Stimulated activated CD8-positive, alpha-beta memory T cell treated with anti-CD3 and anti-CD28 coated beads, Interleukin-12 subunit alpha, Interleukin-12 subunit beta, amount 100 ng/mL, for 4 hours (primary cell): ENCODE measurements around the gene PDLIM5.

Experiments
- DNase-seq: peaks from one replicate; pipeline ENCODE4 v3.0.0-alpha.2; 2020; ENCODE audit warnings: low read depth

PDLIM5 gene

GRCh38 chr4:94428884-94429283, 22.9 kb upstream of the PDLIM5 start:
- DNase-seq, result no peak

- no peak for DNase-seq
Observed at GRCh38 chr4:94430406-94430805, 21.3 kb upstream of the PDLIM5 start.

- no peak for DNase-seq
Observed at GRCh38 chr4:94431388-94431787, 20.4 kb upstream of the PDLIM5 start.

GRCh38 chr4:94434505-94434904, 17.2 kb upstream of the PDLIM5 start:
- DNase-seq, result no peak

GRCh38 chr4:94435874-94436273, 15.9 kb upstream of the PDLIM5 start:
- no peak for DNase-seq

- no peak for DNase-seq
Observed at GRCh38 chr4:94436512-94436911, 15.2 kb upstream of the PDLIM5 start.

- no peak for DNase-seq
Observed at GRCh38 chr4:94439606-94440005, 12.1 kb upstream of the PDLIM5 start.

GRCh38 chr4:94441838-94442237, 9.9 kb upstream of the PDLIM5 start:
- no peak for DNase-seq

GRCh38 chr4:94442251-94442650, 9.5 kb upstream of the PDLIM5 start:
- DNase-seq, result no peak

- DNase-seq, result no peak
Observed at GRCh38 chr4:94446386-94446785, 5.4 kb upstream of the PDLIM5 start.

GRCh38 chr4:94447754-94448411, 3.9 kb upstream of the PDLIM5 start:
- DNase-seq, result no peak

GRCh38 chr4:94448815-94449375, 2.8 kb upstream of the PDLIM5 start:
- no peak for DNase-seq

- DNase-seq, result no peak
Observed at GRCh38 chr4:94451051-94451694, 569 bp upstream of the PDLIM5 start.

GRCh38 chr4:94452476-94453371, 982 bp downstream of the PDLIM5 start:
- no peak for DNase-seq

- DNase-seq, result no peak
Observed at GRCh38 chr4:94453391-94453963, 1.7 kb downstream of the PDLIM5 start.

- no peak for DNase-seq
Observed at GRCh38 chr4:94454405-94454804, 2.7 kb downstream of the PDLIM5 start.

GRCh38 chr4:94455081-94455480, 3.3 kb downstream of the PDLIM5 start:
- no peak for DNase-seq

GRCh38 chr4:94457692-94458106, 6.0 kb downstream of the PDLIM5 start:
- DNase-seq, result no peak

- DNase-seq, result no peak
Observed at GRCh38 chr4:94458682-94459081, 6.9 kb downstream of the PDLIM5 start.

- no peak for DNase-seq
Observed at GRCh38 chr4:94459462-94460161, 7.9 kb downstream of the PDLIM5 start.

- DNase-seq, result no peak
Observed at GRCh38 chr4:94461506-94461905, 9.8 kb downstream of the PDLIM5 start.

GRCh38 chr4:94462572-94462971, 10.8 kb downstream of the PDLIM5 start:
- DNase-seq, result no peak
